NCI-H526 (cell line): ENCODE results near the gene TMEM79.
A peak's percentile ranks its signal among the peaks of the same experiment; 100 is the strongest.

Experiments
- DNase-seq, 2 experiments: peaks; one replicate each; lab custom pipeline; 2025; lab: John Stamatoyannopoulos, UW

The TMEM79 gene

DNA sequence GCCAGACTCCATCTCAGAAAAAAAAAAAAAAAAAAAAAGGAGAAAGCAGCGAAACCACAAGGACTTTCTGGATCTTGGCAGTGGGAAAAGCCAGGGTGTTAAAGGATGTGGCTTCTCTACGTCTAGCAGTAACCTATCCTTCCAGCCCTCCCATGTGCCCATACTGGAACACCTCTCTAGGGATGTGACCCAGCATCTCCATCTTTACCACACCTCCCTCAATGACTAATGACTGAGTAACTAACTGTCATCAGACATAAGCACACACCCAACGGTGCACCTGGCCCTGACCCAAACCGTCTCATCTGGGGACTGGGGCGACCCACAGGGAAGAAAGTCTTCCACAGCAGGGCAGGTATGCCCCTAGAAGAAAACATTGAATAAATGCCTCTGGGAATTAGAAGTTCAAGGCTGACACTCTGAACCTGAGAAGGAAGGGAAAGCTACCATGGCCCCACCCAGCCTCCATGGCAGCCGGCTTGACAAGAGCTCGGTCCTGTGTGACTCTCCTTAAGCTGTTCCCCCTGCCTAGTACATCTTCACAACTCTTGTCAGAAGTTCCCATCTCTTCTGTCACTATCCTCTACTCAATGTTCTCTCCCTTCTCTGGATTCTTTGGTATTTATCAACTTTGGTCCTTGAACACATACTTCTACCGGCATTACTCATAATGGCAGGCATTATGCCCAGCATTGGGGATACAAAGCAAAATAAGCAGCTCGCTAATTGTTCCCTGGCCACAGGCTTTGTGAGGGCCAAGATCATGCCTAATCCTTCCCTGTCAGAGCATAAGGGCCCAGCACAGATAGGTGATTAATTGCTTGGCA is 21.5 kb upstream of the TMEM79 start:
- DNase-seq: no peak

DNA sequence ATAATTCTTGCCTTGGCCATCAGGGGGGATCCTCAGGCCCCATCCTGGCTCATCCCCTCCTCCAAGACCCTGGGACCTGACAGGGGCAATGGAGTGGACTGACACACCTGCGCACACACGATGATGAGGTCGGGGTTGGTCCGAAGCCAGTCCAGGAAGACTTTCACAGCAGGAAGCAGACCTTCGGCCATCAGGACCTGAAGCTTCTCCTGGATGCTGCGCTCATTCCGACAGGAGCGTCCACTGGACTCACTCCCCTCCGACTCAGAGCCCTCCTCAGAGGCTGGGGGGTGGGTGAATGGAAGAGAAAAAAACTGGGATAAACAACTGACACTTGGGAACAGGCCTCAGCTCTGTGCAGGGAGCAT is 20.9 kb upstream of the TMEM79 start:
- DNase-seq: no peak

DNA sequence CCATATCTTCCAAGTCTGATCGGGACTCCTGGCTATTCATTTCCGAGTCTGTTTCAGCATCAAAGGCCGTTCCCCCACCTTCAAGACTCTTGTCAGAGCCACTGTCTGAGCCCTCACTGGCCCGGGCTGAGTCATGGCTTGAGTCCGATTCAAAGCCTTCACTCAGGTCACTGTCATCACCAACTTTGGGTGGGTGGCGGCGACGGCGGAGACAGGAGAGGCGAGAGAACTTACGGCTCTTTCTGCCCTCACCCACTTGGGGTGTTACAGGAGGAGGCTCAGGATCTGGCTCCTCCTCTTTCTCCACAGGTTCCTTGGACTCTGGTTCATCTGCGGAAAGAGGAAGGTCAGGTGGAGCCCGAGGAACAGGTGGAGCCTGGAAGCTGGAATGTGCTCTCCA is 18.1 kb upstream of the TMEM79 start:
- DNase-seq: no peak

DNA sequence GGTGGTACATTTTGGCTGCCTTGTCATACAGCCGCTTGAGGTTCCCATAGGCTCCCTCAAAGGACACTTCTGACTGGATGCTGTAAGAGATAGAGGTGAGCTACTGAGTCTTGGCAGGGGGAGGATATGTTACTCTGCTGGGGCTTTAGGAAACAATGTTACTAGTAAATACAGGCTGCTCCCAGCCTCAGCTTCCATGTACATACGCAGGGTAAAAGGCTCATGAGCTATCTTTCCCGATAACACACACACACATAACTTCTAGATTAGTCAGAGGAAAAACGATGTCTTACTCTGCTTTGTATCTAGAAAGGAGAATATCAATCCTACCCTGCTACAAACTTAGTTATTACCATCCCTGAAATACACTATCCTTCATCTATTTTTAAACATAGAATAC is 15.8 kb upstream of the TMEM79 start:
- DNase-seq: no peak

DNA sequence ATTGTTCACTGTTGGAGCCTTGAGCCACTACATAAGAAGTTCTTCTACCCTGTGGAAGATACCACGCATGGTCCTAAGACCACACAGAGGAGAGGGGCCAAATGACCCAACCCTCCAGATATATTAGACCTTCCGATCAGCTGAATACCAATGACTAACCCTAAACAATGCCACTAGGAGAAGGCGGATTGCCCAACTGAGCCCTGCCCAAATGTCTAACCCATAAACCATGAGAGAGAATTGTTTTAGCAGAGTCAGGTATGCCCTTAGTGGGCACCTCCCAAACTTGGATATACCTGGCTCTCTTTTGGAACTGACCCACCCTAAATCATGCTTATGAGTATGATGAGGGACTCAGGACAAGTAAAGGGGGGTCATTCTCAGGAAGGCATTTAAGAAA is 13.8 kb upstream of the TMEM79 start:
- no peak for DNase-seq

DNA sequence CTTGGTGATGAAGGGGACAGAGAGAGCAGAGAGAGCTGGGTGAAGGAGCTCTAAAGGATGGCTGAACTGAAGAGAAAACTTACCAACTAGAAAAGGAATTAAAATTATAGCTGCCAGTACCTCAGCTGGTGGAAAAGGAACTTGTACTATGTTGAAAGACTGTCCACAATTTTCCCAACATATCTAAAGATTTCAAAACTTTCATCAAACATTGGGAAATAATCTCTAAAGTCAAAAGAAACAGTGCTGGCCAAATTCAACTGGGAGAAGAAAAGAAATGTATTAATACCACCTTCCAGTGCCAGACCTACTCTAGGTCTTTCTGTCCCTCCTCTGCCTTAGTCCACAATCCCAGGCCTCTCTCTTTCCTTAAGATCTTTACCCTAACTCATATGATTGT is 7.6 kb upstream of the TMEM79 start:
- no peak for DNase-seq

DNA sequence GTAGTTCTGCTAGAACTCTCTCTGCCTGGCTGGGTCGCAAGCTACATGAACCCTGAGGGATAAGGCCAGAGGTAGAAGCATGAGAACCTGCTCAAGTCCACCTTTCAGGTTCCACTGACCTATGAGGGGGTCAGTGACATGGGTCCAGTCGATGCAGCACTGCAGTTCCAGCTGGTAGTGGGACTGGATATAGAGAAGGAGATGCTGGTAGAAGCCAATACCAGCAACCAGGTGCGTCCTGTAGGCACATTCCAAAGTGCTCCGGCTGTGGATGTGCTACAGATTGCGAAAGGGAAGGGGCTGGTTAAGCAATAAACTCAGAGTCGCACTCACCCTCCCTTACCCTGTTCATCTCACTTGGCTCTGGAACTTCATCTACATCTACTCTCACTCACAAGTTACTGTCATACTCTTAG is 7.2 kb upstream of the TMEM79 start:
- DNase-seq: no peak

DNA sequence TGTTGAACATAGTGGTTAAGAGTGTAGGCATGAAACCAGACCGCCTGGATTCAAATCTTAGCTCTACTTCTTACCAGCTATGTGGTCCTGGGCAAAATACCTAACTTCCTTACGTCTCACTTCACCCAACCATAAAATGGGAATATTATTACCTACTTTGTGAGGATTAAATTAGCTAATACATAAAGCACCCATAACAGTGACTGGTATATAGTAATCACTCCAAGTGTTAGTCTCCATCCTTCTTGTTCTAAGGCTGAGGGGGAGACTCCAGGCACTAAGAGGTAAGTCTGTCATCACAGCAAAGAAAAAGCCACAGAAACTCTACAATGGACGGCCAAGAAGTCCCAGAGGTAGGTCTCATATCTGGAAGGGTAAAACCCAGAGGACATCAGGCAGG is 4.3 kb upstream of the TMEM79 start:
- no peak for DNase-seq

DNA sequence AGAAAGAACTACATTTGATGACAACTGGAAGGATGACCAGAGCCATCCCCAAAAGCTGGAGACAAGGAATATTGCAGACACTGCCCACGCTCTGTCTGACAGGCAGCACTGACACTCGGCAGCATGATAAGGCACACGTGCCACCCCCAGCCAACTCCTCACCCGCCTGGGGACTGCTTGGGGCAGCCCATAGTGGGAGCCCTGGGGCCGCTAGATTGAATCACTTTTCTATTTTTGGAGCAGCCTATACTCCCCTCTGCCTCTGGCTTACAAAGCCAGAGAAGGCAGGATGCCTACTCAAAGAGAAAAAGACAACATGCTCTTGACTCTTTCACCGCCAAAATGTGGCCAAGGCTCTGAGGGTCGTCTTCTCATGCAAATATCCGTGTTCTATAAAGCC is 2.8 kb upstream of the TMEM79 start:
- DNase-seq: no peak

DNA sequence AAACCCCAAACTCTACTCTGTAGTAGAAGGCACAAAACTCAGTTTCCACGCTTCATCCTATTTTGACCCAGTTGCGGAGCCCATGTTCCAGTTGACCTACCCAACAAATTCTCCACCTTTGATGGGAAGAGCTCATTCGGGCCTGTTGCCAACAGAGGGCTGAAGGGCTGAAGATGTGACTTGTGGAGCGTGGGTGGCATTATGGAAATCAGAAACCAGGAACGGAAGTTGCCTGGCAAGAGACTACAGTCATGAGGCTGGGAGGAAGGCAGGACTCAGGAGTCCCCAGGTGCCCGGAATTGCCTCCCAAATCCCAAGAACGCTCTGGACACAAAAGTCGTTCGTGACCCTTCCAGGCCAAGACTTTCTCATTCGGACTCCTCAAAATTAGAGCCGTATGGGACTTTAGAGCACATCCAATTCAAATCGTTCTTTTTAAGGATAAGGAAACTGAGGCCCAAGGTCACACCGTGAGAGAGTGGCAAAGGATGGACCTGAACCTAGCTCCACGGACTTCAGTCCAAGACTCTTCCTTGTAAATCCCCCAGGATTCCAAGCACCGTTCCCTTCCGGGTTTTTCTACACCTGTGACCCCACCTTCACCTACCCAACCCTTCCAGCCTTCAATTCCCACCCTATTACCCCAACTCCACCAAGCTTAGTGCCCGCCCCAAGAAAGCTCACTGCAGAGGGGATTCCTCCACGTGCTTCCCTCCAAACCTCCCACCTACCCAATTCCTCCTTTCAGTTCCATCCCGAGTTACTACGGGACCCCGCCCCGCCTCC is 2.2 kb upstream of the TMEM79 start:
- DNase-seq: peak; percentile 51 to 79

DNA sequence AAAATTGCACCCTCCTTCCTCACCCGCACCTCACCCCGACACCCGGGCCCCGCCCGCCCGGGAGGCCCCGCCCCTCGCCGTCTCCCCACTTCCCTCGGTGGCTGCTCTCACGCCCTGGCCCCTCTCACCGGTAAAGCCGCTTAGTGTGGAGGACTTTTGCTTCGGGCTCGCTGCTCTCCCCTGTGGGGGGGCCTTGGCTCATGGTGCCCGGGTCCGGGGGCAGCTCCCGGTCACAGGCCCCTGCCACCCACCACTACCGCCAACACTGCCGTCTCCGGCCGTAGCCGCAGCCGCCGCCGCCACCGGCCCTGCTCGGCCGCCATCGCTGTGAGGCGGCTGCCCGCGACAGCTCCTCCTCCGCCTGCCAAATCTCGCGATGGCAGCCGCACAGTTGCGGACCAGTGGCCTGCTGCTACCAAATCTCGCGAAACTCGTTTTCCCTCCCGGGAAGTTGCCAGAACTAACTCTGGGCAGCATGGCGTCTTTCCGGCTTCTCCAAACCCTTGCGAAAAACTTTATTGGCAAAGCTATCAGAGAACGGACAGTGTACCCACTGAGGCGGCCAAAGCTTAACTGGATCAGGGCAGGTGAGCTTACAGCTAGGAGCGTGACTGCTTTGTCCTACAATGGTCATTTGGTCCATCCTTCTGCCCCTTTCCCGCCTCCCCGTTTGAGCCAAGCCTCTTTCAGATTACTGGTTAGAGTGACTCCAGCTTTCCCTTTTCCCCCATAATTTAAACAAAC is 1.5 kb upstream of the TMEM79 start, which contains the start of gene SMG5:
Gene SMG5 (minus strand): TSS at position 347 of the 744 bp plus-strand sequence. CDS start 145 bp downstream, at position 202.
- peak; percentile 99 to 100 for DNase-seq

DNA sequence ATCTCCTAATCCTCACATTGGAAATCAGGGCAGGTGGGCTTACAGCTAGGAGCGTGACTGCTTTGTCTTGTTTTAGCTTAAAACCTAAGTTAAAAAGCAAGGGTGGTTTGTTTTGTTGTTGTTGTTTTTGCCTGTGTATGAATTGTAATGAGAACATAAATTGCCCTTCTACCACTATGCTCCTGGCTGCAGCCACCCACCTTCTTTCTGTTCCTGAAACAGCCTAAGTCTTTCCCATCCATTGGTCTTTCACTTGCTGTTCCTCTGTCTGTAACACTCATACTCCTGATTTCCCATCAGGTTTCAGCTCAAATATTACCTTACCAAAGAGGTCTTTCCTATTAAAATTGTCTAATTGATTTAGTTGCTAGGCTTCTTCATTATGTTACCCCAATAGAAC is 604 bp upstream of the TMEM79 start:
- no peak for DNase-seq

DNA sequence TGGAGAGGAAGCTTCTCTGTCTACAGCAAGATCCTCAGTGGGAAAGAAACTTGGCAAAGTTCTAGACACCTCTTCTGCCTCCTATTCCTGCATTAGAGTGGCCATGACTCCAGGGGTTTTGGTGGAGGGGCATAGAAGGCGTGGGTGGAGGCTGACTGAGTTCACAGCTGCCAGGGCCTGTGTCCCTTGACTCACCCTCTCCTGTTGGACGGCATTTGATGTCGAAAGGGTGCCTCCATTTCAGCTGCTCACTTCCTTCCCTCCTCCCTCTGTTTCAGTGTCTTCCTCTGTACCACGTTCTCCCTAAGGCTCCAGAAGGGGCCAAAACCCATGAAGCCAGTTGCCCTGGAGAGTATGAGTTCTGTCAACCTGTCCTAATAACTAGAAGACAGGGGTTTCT is 632 bp downstream of the TMEM79 start:
- DNase-seq: no peak

DNA sequence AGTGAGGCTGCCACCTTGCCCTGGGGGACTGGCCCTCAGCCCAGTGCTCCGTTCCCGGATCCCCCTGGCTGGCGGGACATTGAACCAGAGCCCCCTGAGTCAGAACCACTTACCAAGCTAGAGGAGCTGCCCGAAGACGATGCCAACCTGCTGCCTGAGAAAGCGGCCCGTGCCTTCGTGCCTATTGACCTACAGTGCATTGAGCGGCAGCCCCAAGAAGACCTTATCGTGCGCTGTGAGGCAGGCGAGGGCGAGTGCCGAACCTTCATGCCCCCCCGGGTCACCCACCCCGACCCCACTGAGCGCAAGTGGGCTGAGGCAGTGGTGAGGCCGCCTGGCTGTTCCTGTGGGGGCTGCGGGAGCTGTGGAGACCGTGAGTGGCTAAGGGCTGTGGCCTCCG is 1.3 kb downstream of the TMEM79 start:
- no peak for DNase-seq

DNA sequence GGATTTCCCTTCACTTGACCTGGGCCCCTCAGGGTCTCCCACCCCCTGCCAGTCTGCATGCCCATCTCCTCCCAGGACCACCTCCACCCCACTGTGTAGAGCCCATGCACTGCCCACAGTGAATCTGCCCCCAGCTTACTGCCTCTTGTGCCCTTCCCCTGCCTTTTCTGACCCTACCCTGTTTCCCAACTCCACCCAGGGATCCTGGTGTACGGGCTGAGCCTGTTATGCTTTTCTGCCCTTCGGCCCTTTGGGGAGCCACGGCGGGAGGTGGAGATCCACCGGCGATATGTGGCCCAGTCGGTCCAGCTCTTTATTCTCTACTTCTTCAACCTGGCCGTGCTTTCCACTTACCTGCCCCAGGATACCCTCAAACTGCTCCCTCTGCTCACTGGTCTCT is 1.9 kb downstream of the TMEM79 start:
- no peak for DNase-seq

DNA sequence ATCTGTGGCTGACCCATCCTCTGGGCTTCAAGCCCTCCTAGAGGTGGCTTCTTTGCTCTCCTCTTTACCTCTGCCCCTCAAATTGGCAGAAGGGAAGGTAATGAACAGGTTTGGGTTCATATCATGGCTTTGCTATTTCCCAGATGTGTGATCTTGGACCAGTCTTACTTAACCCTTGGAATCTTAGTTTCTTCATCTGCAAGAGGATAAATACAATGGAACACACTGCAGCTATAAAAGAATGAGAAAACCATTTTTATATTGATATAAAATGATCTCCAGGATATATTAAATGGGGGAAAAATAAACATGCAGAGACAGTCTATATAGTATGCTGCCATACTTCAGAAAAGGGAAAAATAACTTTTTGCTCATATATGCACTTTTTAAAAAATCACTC is 5.7 kb downstream of the TMEM79 start:
- DNase-seq: no peak

DNA sequence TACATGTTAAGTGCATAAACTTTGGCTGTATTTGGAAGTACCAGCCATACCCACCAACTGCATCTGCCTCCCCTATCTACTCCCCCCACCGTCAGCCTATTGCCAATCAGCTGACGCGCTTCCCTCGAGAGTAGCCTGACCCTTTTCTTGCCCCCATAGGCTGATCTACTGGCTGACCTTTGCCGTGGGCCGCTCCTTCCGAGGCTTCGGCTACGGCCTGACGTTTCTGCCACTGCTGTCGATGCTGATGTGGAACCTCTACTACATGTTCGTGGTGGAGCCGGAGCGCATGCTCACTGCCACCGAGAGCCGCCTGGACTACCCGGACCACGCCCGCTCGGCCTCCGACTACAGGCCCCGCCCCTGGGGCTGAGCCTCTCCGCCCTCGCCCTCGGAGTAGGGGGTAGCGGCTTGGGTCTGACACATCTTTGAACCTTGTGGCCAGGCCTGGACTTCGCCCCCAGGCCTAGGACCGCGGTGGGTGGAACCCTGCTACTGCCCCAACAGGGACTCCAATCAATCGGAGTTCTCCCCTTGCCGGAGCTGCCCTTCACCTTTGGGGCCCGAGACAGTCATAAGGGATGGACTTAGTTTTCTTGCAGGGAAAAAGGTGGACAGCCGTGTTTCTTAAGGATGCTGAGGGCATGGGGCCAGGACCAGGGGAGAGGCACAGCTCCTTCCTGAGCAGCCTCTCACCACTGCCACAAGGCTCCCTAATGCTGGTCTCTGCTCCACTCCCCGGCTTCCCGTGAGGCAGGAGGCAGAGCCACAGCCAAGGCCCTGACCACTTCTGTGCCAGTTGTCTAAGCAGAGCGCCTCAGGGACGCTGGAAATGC is 7.3 kb downstream of the TMEM79 start:
- peak; percentile 85 to 97 for DNase-seq

DNA sequence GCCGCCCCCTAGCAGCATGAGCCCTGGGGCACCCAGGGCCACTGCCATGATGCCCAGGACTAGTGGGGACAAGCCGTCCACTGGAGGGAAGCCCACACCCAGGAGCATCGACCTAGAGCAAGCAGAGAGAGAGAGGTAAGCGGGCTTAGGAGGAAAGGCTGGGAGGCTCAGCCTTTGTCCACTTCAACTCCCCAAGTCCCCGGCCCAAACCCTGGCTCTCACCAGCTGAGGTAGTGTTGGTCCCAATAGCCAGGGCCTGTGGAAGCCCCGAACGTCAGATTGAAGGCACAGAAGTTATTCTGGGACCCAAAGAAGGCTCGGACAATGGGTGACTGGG is 8.9 kb downstream of the TMEM79 start:
- no peak for DNase-seq

DNA sequence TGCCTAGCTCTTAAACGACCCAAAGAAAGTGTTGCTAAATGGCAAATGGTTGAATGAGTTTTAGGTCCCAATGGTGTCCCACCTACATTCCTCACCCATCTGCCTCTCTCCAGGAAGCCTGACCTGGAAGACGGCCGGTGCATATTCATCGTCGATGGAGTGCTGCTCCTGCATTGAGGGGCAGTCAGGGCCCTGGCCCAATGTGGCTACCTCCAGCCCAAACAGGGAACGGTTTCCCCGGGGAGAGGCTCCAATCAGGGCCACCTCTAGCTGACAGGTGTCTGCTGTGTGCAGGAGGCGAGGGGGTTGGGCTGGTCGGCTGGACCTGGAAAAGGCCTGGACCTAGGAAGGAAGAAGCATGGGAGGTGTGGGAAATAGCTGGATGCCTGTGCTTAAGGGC is 9.8 kb downstream of the TMEM79 start:
- DNase-seq: no peak

DNA sequence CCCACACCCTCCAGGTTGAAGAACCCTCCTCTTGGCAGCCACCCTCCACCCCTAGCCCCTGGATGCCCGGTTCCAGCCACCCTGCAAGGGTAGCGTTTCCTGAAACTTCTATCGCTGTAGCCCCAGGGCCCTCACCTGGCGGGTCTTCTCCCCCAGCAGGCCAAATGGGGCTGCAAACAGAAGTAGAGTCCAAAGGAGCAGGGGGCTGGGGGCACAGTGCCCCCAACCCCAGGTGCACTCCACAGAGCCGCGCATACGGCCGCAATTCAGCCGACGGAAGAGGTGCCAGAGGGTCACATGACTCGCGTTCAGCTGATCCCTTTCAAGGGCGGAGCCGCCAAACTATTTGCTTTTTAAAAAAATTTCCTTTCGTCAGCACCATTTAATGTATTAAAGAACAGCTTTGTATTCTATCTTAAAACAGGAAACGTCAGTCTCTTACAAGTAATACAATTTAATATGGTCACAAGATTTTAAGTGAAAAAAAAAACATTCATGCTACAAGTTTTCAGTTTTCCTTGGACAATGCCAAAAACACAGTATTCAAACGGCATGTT is 11.3 kb downstream of the TMEM79 start, which contains the start of gene GLMP:
Gene GLMP (minus strand): TSS at position 289 of the 557 bp plus-strand sequence. CDS start 34 bp downstream, at position 255.
- DNase-seq: peak; percentile 60 to 82

DNA sequence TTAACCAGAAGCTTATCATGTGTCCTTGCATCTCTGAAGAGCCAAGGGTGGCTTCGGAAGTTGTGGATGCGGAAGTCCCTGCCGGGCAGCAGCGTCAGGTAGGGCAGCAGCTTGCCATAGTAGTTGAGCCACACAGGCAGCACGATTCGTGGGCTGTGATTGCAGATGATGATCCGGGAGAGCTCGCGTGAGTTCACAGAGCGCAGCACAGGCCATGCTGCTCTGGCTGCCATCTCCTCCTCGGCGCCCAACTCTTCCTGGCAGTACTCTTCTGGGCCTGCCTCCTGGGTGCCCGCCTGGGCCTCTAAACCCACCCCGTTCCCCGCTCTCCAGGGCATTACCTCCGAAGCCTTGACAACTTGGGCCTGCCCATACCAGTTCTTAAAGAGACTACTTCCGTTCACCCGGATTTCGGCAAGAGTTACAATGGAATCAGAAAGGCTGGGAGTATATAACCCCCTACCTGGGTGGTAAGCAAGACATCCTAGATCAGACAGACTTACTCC is 14.8 kb downstream of the TMEM79 start, which contains the start of gene VHLL:
Gene VHLL (minus strand): TSS at position 456 of the 506 bp plus-strand sequence. CDS start 118 bp downstream, at position 338.
- no peak for DNase-seq
